Activated CD8-positive, alpha-beta T cell treated with anti-CD3 and anti-CD28 coated beads for 36 hours (primary cell): ENCODE results near the gene HMG20B. TPM values are rescaled to one million over a fixed set of nuclear protein-coding genes. Genes with fewer than 3 reads are reported as not detected.

ENCODE experiments used
- ATAC-seq: fragments of 200-7000 bp; cut with Tn5 transposase; one replicate; pipeline ENCODE4 v1.10.0; 2021; ENCODE audit warnings: mild to moderate bottlenecking, moderate library complexity
- CTCF ChIA-PET: fragments of 350-600 bp; sonication (Branson Sonifier 250); formaldehyde crosslinking; loops from one replicate; lab custom pipeline; 2021; ENCODE audit warnings: antibody characterized with exemption; lab: Charles Lee
- POLR2A ChIA-PET: fragments of 350-600 bp; sonication (Branson Sonifier 250); formaldehyde crosslinking; loops from one replicate; lab custom pipeline; 2021; ENCODE audit warnings: antibody characterized with exemption; lab: Charles Lee
- DNase-seq: peaks from one replicate; pipeline ENCODE4 v3.0.0-alpha.2; 2020
- H3K27ac Mint-ChIP-seq: one replicate; pipeline ENCODE4 v1.8.0; 2021; ENCODE audit warnings: mild to moderate bottlenecking, mixed read lengths
- H3K27me3 Mint-ChIP-seq: one replicate; pipeline ENCODE4 v1.8.0; 2021; ENCODE audit warnings: mixed read lengths
- H3K36me3 Mint-ChIP-seq: one replicate; pipeline ENCODE4 v1.8.0; 2021; ENCODE audit warnings: low read depth, mixed read lengths
- H3K4me1 Mint-ChIP-seq: one replicate; pipeline ENCODE4 v1.8.0; 2021; ENCODE audit warnings: low read depth, mixed read lengths
- H3K4me3 Mint-ChIP-seq: one replicate; pipeline ENCODE4 v1.8.0; 2021; ENCODE audit warnings: mild to moderate bottlenecking, moderate library complexity, mixed read lengths
- H3K9me3 Mint-ChIP-seq: one replicate; pipeline ENCODE4 v1.8.0; 2021; ENCODE audit warnings: mixed read lengths
- CTCF ChIP-seq: fragments of 200-600 bp; IDR thresholded peaks from one replicate; pipeline ENCODE4 v1.8.0; 2022; ENCODE audit warnings: antibody characterized with exemption, mild to moderate bottlenecking
- intact Hi-C: fragments of 100-400 bp; cut with micrococcal nuclease; formaldehyde crosslinking; loops from one replicate; pipeline ENCODE4 v1.10.0; 2022
- total RNA-seq, 2 experiments: library from RNA; stranded (reverse); gene quantifications; one replicate each; pipeline ENCODE4 v1.2.3, GENCODE V29; 2021

HMG20B gene
- total RNA-seq, 2 experiments from 2014 or later = 42.7 to 47.3 TPM

- ChIA-PET POLR2A (interaction anchor here (1.1 kb wide), 1 partner anchor 31 kb away, joined by 3 read pairs; no protein-coding TSS in a partner anchor), CTCF (interaction anchor here (0.7 to 2.3 kb wide), 9 partner anchors 16 to 76 kb away, joined by 3 to 16 read pairs (median 5); no protein-coding TSS in a partner anchor)
- Mint-ChIP-seq H3K9me3 (no peaks in the 10 kb centered on the region), H3K27ac (no peak within 1 kb of the TSS), H3K4me1 (no peaks in the 10 kb centered on the region), H3K4me3 (no peak within 1 kb of the TSS), H3K27me3 (no peaks in the 10 kb centered on the region), H3K36me3 (no peaks in the 10 kb centered on the region)
- DNase-seq (no peak), ATAC-seq (peak; percentile 20)
- intact Hi-C loops = no loop called here
- no peak for TF ChIP-seq CTCF
These were observed 12.8 kb downstream of the HMG20B start, which contains the start of gene GIPC3 for GRCh38 chr19:3585301-3586126. TSS of gene GIPC3 (plus strand) at chr19:3585478. CDS start at chr19:3585598, 120 bp downstream.

- ATAC-seq = peak; percentile 47
- Mint-ChIP-seq H3K27me3 (no peaks in the 10 kb centered on the region), H3K9me3 (no peaks in the 10 kb centered on the region), H3K4me3 (no peak overlapping the region), H3K36me3 (no peaks in the 10 kb centered on the region), H3K4me1 (no peaks in the 10 kb centered on the region), H3K27ac (no peak overlapping the region)
- peak; percentile 60 for DNase-seq
- intact Hi-C loops = no loop called here
- ChIA-PET CTCF (interaction anchor here (0.7 to 2.3 kb wide), 12 partner anchors 8 to 107 kb away, joined by 3 to 16 read pairs (median 4); no protein-coding TSS in a partner anchor), POLR2A (no interaction called here)
- TF ChIP-seq CTCF = peak; percentile 84
These were observed 13.4 kb downstream of the HMG20B start for GRCh38 chr19:3586127-3586626.

- ChIA-PET CTCF (interaction anchor here (0.6 to 1.3 kb wide), 7 partner anchors 9 to 114 kb away, joined by 3 to 5 read pairs (median 3); no protein-coding TSS in a partner anchor), POLR2A (no interaction called here)
- Mint-ChIP-seq H3K36me3 (no peaks in the 10 kb centered on the region), H3K9me3 (no peaks in the 10 kb centered on the region), H3K4me1 (no peaks in the 10 kb centered on the region), H3K4me3 (no peak overlapping the region), H3K27ac (no peak overlapping the region), H3K27me3 (no peaks in the 10 kb centered on the region)
- TF ChIP-seq CTCF = no peak
- intact Hi-C loops = no loop called here
- DNase-seq (no peak), ATAC-seq (no peak)
These were observed 14.1 kb downstream of the HMG20B start for GRCh38 chr19:3586707-3587346.

- no peaks in the 10 kb centered on the region for H3K36me3 Mint-ChIP-seq
- ChIA-PET POLR2A (no interaction called here), CTCF (no interaction called here)
- no peaks in the 10 kb centered on the region for H3K27me3 Mint-ChIP-seq
- H3K4me1 Mint-ChIP-seq = no peaks in the 10 kb centered on the region
- no peak for TF ChIP-seq CTCF
- no peak for ATAC-seq
- intact Hi-C loops = no loop called here
- H3K4me3 Mint-ChIP-seq = no peak overlapping the region
- no peak overlapping the region for H3K27ac Mint-ChIP-seq
- no peak for DNase-seq
- no peaks in the 10 kb centered on the region for H3K9me3 Mint-ChIP-seq
These were observed 16.7 kb downstream of the HMG20B start for GRCh38 chr19:3589439-3589838.
